ENCODE results near the gene NID1.

GRCh38 chr1:236083650-236084385 lies 18.9 kb upstream of the NID1 start:
- no peak for TF ChIP-seq CTCF (IDR thresholded peaks at IDR 0.05; ENCODE audit: low read depth, low read length)
- no peak for TF ChIP-seq POLR2A (IDR thresholded peaks at IDR 0.05; ENCODE audit: extremely low read depth, insufficient read length)
